Left kidney (tissue), 2 donors: ENCODE measurements around the gene SSRP1. TPM values are rescaled to one million over a fixed set of nuclear protein-coding genes. Genes with fewer than 3 reads are reported as not detected.
A peak's percentile ranks its signal among the peaks of the same experiment; 100 is the strongest.

Experiments
- DNase-seq: peaks from one replicate; pipeline ENCODE4 v3.0.0-alpha.2; 2013
- polyA plus RNA-seq: library from polyadenylated mRNA; unstranded; fragments of 120-200 nt; gene quantifications from one replicate; pipeline ENCODE4 v1.2.1, GENCODE V29; 2013; ENCODE audit not compliant: insufficient read length

SSRP1 gene
- polyA plus RNA-seq, 1 donor = 200 TPM

DNA sequence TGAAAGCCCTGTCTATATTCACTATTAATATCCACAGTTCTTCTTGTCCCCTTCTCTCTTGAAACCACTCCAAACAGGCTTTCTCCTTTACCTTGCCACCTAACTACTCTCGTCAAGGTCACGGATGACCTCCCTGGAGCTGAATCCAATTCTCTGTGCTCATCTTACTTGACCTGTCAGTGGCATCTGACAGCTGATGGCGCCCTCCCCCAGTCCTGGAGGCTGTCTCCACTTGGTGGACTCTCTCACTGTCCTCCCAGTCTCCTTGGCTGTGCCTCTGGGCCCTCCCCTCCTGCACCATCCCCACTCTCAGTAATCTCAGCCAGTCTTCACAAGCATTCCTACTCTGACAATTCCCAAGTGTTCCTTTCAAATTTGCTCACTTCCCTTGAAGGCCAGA is 19.7 kb downstream of the SSRP1 start:
- DNase-seq = peak; percentile 32

DNA sequence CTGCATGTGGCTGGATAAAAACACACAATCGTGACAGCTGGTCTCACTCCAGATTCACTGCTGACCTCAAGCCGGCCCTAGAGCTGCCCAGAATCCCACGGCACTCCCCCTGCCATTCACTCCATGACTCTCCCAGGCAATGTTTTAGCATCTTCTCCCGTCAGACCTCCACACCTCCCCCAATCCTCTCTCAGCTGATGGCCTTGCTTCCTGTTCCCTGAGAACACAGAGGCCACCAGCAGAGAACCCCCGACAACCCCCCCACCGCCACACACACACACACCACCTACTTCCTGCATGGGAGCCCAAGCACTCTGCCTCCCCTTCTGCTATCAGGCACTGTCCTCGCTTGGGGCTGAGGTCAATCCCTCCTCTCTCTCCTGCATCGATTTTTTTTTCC is 20.2 kb downstream of the SSRP1 start:
- DNase-seq = peak; percentile 48

DNA sequence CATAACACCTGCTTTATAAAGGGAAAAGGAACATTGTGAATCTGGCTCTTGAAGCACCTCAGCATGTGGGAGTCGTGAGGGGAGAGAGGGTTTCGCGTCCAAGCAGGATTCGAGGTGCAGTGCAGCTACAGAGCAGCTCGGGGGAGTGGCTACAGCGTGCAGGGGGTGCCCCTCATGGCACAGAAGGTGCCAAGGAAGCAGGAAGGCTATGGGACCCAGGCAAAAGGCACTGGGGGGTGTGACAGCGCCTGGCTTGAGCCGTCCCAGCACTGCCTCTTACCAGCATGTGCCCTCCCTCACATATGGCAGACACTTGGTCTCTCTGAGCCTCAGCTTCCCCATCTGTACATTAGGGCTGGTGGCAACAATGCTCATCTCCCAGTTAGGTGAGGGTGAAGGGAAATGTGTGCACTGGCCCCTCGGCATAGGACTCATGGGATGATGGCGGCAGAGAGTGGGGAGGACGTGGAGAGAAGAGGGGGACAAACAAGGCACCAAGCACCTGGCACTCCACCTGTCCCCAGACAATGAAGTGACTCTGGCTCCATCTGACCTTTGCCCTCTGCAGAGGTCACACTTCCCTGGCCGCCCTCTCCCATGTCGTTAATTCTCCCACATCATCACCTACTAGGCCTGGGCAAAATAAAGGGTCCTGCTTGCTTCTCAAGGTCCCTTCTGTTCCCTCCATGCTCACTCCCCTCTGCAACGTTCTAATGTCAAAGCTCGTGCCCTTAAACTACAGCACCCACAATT is 21.3 kb downstream of the SSRP1 start:
- no peak for DNase-seq

DNA sequence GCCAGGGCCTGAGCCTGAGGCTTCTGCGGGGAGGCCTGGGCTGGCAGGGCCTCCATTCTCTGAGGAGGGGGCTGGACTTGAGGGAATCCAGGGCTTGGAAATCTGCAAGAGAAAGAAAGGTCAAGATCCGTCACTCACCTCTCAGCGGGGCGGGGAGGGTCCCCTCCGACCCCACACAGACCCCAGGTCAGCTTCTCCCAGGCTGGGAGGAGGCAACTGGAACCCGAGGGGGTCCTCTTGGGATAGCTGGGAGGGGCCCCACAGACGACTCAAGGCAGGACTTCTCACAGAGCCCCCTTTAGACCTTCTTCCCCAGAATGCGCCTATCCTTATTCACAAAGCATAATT is 21.9 kb downstream of the SSRP1 start:
- no peak for DNase-seq

DNA sequence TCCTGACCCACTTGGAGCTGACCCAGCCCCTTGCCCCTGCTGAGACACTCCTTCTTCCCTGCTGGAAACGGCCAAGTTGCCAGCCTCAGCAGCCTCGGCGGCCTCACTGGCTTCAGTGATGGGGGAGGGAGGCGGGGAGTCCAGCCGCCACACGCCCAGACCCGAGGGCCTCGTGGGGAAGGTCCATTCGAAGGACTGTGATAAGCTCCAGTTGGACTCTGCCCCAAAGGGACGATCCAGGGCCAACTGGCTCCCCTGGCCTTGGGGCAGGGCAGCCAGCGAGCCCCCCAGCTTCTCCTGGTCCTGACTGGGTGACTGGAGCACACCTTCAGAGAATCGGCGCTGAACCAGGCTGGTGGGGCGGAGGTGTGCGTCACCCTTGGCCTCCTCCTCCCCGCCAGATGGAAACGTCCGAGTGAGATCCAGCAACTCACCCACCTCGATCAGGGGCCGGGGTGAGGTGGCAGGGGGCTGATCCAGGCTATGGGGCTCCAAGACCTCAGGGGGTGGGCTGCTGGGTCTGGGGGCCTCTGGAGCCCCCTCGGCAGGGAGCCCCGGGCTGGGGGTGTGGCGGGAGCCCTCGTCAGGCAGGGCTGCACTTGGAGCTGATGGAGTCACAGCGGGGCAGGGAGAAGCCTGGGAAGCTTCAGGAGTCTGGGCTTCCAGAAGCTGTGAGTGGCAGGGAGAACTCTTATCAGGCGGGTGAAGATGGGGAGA is 22.5 kb downstream of the SSRP1 start:
- no peak for DNase-seq

DNA sequence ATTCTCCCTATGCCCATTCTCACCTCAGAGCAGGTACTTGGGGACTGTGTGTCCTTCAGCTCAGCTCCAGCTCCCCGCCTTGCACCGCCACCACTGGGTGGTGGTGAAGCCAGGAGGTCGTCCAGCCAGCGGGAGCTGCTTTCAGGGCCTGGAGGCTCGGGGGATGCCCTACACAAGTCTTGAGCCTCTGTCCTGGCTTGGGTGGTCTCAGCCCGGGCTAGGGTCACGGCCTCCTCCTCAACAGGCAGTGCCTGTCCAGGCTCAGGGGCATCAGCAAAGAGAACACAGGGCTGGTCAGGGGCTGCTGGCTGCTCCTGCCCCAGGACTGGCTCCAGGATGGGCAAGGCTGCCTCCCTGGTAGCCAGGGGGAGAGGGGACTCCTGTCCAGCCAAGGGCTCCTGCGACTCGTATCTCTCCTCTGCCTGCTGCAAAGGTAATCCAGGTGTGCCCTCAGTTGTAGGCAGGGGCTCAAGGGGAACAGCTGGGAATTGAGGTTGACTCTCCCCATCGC is 23.1 kb downstream of the SSRP1 start:
- no peak for DNase-seq

DNA sequence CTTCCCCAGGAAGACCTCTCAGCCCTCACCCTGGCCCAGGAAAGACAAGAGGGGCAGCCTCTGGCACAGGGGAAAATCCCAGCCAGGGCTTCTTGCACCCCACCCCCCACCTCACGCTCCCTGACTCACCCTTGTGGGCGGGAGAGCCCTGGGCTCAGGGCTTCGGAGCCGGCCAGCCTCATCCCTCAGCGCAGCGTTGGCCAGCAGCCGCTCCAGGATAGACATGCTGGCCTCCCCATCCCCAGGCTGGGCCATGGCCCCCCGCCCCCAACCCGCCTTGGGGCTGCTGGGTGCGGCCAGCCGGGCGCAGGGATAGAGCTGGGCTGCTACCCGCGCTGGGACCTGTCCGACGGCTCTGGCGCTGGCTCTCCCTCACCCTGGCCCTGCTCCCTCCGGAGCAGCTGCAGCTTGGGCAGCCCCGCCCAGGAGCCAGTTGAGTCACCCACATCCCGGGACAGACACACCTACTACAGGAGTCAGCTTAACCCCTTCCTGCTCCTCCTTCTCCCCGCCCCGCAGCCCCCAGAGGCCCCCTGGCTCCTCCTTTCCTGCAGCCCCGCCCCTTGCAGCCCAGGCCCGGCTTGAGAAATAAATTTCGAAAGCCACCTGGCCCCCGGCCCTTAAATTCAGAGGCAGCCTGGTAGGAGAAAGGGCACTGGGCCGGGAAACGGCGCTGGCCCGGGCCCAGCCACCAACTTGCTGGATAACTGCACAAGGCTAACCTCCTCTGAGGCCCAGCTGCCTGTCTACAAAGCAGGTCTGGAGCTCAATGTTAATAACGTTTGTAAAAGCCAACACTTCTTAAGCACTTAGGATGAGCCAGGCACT is 24.4 kb downstream of the SSRP1 start:
- peak; percentile 67 for DNase-seq

DNA sequence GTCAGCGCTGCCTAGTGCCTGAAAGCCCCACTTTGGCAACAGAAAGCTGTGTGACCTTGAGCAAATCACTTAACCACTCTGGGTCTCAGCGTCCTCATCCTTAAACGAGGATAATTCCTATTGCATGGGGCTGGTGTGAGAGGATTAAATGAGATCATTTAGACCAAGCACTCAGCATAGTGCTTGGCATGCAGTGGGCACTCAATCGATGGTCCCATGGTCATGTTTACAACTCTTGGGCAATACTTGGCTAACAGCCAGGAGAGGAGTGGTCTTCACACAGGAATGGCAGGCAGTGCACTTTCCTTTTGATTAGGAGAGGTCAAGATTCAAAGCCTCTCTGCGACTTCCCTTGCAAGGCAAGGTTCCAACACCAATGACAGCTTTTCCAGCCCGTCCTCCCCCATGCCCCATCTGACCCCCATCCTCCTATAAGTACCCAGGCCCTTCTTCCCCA is 25.0 kb downstream of the SSRP1 start:
- DNase-seq = no peak

DNA sequence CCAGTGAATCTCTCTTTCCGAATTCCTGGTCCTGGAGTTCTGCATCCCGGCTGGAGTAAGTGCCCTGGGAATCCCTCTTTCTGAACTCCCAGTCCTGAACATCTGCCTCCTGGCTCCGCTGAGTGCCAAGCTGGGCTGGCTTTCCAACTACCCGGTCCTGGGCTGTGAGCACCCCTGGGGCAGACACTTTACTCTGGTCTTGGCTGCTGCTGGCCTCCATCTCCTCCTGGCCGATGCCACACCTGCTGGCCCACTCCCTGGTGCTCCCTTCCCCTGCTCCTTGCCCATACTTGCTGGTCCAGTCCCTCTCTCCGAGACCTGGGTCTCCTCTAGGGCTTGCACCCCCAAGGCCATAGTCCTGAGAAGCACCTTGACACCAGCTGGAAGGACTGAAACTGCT is 25.6 kb downstream of the SSRP1 start:
- DNase-seq = no peak

DNA sequence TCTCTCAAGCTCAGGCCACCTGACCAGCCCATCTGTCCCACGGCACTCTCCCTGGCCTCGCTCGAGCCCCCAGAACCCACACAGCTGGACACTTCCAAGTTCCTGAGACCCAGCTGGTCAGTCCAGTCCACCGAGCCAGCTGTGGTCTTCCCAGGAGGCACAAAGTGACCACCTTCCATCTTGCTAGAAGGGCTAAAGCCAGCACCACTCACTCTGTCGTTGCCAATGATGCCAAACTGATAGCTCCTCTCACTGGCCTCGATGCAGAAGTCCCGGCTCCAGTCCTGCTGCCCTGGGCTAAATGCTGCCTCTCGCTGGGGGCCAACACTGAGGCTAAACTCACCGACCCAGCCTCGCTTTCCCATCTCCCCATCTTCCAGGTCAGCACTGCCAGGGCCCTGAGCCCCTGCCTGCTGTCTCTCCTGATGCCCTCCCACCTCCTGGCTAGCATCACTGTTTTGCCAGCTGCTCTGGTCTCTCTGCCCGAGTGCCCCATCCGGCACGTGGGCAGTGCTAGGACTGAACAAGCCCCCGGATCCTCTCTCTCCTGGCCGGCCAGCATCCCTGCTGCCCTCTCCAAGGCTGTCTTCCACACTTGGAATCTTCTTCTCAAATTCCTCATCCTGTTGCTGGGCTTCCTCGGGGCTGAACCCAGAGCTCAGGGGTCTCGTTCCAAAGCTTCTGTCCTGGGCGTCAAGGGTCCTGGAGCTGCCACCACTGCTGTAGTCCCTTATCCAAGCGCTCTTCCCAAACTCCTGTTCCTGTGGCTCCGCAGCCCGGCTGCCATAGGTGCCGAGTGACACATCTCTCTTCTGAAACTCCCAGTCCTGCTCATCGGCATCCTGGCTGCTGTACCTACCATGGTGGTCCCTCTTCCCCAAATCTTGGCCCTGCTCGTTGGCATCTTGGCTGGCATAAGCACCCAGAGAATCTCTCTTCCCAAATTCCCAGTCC is 26.3 kb downstream of the SSRP1 start:
- DNase-seq = no peak

DNA sequence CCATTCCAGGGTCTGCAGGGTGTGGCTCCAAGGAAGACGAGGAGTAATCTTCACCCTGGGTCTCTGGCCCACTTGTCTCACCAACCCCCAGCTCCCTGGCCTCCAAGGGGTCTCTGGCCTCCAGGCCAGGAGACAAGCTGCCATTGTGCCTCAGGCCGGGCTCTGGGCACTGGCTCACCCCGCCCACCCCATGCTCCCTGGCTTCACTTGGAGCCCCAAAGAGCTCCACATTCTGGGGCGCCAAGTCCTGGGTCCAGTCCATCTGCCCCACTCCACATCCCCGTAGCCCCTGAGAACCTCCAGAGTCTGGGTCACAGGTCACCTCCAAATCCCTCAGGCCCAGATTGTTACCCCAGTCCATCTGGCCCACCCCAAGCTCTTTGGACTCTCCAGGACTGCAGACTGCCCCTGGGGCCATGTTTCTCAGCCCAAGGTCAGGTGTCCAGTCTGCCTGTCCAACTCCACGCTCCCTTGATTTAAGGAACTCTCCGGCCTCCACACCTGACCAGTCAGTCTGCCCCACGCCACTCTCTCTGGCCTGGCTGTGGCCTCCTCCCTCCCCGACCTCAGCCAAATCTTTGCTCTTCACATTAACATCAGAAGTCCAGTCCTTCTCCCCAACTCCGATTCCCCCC is 27.1 kb downstream of the SSRP1 start:
- DNase-seq = no peak

DNA sequence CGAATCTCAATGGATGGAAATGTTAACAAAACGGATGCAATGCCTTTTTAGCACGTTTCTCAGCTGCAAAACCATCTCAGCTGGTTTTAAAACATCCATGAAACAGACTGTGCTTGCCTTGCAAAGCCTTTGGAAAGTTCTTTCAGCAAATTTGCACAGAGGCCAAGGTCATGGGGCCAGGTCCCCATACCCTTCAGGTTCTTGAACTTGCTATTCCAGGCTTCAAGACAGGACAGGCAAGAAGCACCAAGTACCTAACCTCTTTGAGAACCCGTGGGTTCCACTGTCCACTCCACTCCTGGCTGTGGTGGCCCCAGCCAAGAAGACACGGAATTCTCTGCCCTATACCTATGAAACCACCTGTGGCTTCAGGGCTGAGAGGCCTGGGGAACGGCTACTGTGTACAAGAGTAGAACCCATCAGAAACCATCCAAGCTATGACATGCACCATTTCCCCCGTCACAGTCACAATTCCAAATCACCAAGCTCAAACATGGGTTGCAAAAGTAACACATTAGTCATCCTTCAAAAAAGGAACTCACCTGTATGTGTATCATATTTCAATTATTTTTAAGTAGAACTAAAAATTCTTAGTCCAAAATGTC is 27.9 kb downstream of the SSRP1 start:
- no peak for DNase-seq

DNA sequence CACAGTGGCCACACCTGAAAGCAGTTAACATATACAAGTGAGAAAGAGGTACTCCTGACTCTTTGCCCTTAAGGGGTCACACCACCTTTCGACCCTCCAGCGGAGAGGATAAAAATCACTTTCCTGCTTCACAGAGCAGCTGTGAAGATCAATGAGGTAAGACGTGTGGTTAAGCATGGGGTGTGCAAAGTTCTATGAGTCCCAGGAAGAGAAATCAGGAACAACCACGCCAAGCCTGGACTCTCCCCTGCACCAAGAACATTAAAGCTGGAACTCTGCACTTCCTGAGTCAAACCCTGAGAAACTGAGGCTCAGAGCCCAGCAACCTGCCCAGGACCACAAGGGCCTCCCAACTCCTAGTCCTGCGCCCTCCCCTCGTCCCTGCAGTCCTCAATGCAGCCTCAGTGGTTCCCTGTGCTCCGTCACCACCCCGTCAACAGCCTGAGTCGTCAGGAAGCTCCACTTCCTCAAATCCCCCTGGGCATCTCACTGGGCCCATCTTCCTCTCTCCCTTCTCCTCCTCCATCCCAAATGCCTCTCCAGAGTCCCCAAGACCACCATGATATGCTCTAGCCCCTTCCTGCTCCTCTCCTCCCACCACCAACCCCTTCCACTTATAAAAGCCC is 28.6 kb downstream of the SSRP1 start:
- DNase-seq = no peak

DNA sequence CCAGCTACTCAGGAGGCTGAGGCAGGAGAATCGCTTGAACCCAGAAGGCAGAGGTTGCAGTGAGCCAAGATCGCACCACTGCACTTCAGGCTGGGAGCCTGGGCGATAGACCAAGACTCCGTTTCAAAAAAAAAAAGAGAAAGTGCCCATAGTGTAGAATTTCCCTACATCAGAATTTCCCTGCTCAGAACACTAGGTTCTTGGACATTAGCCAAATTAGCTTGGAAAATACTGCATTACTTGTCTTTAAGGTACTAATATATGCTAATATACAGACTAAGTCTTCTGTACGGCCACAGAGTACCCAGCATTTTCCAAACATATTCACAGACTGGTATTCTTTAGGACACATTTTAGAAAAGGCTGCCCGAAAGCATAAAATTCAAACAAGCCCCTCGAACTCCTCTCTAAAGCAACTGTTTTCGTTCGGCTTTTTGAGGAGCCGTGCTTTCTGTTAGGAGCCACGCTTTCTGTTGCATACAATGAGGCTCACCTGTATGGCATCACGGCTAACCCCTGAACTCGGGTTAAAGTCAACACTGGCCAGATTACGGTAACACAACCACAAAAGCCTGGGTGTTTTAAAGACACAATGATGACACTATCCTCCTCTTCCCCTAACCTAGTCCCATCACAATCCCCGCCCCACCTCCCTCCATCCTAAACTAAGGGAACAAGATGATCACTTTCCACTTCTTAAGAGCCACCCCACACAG is 29.4 kb downstream of the SSRP1 start:
- no peak for DNase-seq

DNA sequence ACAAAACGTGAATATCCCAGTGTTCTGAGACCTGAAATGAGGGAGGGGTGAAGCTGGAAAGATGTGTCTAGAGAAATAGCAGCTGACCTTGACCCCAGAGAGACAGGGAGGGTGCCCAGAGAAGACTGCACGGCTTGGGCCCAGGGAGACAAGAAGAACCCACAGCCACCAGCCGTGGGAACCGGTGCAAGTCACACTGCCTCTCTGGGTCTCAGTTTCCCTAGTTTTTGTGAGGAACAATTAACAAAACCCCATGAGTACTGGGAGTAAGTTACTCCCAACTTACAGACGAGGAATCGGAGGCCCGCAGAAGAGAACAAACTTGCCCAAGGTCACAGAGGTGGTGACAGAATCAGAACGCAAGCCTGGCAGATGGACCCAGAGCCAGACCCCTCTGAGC is 30.2 kb downstream of the SSRP1 start:
- DNase-seq = no peak

DNA sequence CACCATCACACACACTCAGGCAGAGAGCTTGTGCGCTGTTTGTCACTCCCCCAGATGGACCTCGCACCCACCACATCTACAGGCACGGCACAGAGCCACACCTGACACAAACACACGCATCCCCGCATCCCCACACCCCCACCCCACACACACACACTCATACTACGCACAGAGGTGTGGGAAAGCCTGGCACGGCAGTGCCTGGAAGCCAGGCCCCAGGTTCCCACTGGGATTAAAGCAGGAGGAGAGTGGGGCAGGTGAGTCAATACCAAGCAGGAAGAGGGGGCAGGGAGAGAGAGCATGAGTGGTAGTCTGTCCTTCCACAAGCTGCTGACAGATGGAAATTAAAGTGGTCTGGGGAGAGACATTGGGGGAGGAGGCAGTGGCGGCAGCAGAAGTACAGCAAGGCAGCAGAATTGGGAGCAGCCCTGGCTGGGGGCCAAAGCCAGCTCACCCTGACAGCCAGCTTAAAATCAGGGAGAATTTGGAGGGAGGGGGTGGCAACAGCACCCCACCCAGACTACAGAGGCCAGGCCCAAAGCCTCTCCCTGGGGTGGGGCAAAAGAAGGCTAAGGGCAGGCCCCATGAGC is 31.6 kb downstream of the SSRP1 start:
- DNase-seq = no peak

DNA sequence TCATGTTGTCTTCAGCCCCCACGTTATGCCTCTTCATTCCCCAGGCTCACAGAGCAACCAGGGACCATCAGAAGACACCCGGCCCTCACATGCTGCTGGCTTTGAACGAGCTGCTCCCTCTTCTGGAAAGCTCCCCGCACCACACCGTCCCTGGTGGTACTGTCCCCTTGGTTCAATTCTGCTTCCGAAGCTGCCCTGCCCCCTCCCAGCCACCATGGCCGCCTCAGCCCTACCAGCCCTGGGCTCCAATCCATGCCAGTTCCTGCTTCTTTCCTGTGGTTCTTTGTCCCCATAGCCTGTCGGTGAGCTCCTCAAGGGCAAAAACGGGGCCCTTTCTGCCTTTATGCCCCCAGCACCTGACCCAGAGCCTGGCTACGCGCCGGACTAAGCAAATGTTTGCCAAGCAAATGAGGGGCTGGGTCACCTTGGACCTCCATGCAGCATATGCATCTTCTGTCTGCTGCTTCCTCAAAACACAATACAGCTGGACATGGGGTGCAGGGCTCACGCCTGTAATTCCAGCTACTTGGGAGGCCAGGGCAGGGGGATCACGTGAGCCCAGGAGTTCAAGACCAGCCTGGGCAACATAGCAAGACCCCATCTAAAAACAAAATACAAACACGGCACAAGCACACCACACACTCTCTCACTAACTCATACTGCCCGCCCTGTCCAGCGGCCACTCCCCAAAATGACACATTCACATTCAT is 32.3 kb downstream of the SSRP1 start:
- DNase-seq = no peak

DNA sequence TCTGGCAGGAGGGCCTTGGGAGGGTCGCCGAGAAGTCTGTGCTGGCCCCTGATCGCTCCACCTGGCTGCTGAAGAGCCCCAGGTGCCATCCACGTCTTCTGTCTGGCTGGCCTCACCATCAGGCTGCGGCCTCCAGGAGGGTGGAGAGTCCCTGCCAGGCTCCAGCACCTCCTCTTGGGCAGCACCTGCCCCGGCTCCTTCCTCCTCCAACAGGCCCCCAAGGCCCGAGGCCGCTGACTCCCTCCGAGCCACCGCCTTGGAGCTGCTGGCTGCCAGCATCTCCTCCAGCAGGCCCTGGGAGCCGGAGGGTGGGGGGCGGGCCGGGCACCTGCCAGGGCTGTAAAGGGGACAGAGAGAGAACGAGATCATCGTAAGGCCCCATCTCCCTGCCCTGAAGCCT is 33.2 kb downstream of the SSRP1 start:
- DNase-seq = no peak
